Activated naive CD4-positive, alpha-beta T cell (primary cell): ENCODE measurements around the gene GPD1L.
"Not testable (repeated sequence)": the region's sequence is repeated elsewhere in the genome, so short reads cannot be mapped to it uniquely, and the experiment has no call there.

Source experiments
- DNase-seq, 4 experiments: peaks; one replicate each; lab custom pipeline; 2025; lab: John Stamatoyannopoulos, UW

The GPD1L gene

DNA sequence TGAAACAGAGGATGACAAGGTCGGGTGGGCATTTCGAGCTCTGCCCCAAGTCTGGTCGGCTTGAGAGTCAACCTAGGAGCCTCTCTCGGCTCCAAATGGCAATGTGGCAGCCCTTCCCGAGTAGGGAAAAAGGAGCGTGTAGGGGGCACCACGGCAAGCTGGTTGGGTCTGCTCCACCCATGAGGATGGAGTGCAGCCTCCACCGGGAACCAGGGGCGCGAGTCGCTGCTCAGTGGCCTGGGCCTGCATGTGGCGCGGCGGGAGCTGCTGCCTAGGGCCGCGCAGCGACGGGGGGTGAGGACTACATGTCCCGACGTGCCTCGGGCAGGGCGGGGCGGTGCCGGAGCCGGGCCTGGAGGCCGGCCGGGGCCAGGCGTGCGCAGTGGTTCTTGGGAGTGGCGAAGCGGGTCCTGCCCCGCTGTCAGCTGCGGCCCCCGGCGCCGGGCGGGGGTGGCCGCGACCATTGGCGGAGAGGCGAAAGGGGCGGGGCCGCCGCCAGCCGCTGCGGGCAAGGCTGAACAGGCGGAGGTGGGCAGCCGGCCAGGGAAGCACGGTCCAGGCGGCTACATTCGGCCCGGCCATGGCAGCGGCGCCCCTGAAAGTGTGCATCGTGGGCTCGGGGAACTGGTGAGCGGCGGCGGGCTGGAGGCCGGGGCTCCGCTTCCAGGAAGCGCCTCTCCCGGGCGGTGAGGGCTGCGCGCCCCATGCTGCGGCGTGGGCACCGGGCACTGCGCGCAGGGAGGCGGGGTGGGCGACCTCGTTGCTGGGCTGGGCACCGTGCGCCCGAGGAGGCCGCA, at the start of gene GPD1L:
Gene GPD1L (plus strand): TSS at position 489 of the 797 bp plus-strand sequence. CDS start 92 bp downstream, at position 581.
- peak; percentile 73 to 86 (median 81) for DNase-seq

DNA sequence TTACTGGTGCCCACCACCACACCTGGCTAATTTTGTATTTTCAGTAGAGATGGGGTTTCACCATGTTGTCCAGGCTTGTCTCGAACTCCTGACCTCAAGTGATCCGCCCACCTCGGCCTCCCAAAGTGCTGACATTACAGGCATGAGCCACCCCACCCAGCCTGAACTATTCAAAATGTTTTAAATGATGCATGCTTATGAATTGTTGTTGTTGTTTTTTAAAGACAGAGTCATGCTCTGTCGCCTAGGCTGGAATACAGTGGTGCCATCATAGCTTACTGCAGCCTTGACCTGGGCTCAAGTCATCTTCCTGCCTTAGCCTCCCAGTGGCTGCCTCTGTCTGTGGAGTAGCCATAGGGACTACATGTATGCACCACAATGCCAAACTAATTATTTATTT, 48.0 kb upstream of the GPD1L start:
- not testable (repeated sequence) for DNase-seq

DNA sequence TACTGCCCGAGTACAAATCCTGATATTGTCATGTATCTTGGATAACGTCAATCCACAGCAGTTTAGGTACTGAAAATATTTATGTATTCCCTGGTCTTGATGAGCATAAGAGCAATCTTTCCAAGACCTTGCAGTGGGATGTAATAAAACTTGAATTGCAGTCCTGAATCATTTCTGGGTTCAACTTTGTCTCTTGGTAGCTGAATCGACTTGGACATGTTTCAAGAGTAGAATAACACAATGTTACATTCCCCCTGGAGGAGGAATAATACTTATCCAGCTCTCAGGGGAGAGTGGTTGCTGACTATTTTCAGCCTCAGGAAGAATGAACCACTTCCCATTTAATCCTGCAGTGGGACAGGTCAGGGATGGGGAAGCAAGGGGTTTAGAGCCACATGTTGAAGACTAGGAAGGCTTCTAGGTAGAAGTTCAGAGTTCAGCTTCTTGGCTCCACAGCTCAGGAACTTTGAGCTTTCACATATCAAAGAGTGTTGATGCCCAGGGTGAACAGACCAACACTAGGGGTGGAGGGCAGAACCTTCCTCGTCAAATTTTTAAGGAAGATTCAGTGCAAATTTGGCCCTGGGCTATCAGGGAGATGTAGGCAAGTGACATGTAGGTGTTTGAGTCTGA, 43.4 kb upstream of the GPD1L start:
- no peak for DNase-seq

DNA sequence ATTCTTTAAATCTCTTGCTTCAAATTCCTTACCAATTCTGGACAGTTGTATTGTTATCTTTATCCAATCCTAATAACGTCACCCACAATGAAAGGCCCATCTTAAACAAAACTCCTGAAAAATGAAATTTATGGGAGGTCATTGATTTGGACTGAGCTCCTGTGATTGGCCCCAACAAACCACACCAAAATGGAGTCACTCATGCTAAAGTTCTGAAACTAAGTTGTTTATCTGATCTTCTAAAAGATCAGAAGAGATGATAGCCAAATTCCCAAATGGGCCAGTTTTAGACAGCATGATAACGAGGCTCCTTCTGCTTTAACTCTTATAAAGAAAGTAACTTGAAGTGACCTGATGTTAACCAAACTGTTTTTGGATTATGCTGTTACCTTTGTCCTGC, 39.7 kb upstream of the GPD1L start:
- no peak for DNase-seq

DNA sequence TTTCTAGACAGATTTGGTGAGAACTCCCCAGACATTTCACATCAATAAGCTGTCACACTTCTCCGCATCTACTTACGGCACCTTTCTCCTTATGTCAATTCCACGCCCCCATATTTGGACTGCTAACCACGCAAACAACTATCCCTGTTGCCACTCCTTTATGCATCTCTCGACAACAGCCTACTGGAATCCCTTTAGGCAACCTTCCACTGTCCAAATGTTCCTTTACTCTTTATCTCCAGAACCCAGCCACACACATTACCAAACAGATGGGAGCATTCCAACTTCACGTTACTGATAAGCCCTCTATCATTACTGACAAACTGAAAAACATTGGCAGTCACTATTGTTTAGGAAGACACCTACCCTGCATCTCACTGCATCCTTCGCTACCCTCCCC, 32.2 kb upstream of the GPD1L start:
- not testable (repeated sequence) for DNase-seq

DNA sequence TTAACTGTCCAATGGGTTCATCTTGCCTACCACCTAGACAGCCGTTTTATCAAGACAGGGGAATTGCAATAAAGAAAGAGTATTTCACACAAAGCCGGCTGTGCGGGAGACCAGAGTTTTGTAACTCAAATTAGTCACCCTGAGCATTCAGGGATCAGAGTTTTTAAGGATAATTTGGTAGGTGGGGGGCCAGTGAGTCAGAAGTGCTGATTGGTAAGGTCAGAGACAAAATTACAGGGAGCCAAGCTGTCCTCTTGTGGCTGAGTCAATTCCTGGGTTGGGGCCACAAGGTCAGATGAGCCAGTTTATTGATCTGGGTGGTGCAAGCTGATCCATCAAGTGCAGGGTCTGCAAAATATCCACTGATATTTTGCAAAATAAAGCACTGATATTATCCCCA, 29.9 kb upstream of the GPD1L start:
- no peak for DNase-seq

DNA sequence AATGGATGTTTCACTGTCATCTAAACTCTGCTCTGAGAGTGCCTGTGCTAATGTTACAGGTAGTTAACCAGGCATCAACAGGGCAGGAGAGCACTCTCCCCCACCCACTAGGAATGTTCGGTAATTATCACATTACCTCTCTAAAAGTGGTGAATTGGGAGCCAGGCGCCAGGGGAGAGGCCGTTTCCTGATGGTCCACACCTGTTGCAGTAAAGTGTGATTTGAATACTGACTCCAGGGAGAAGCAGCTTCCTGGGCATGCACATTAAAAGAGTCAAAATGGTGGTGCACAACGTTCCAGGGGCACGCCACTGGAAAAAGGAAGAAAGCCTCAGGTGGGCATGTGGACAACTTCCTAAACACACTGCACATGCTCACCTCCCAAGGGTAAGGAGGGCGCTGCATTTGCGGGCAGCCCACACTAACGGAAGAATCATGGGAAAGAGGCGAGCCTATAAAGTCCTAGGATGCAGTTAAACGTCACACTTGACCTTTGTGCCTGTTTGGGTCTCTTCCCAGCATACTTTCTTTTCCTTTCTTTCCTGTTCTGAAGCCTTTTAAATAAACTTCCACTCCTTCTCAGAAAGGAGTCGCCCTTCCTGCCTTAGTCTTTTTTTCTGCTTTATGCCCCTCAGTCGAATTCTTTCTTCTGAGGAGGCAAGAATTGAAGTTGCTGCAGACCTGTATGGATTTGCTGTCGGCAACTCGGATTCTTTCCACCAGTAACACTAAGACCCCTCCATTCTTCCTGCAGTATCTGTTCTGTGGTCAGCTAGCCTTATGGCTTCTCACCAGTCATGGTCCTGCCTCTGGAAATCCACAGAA, 28.9 kb upstream of the GPD1L start:
- no peak for DNase-seq

DNA sequence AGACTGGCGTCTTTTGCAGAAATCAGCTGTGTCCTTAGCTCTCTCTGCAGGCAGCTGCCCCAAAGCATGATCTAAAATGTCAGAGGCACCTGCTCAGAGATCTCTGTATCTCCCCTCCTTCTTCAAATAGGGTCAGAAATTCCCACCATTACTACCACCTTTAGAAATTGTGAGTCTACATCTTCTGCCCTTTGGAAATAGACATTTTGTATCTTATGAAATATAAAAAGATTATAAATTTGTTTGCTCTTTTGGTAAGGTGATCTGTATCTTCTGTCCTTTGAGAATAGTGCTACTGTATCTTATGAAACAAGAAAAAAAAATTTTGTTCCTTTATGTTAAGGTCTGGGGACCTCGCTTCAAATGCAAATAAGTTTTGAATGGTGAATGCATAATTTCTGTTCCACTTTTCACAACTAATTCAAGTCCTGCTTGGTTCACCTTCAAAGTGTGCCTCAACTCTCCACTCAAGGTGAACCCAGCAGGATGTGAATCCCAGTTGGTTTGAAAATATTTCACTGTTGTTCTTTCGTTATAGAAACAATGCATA, 28.3 kb upstream of the GPD1L start:
- no peak for DNase-seq

DNA sequence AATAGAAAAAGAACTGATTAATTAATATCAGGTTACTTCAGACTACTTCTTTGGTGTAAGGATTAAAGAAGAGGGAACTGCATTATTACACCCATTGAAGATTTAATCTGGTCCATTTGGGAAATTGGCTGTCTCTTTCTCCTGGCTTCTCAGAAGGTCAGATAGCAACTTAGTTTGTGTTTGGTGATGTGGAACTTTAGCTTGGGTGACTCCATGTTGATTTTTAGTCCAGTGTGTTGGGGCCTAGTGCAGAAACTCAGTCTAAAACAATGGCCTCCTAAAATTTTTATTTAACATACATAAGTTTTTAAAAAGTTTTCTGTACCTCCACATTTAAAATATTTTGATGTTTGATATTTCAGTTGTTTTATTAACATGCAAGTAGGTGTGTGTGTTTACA, 27.6 kb upstream of the GPD1L start:
- DNase-seq, result no peak

DNA sequence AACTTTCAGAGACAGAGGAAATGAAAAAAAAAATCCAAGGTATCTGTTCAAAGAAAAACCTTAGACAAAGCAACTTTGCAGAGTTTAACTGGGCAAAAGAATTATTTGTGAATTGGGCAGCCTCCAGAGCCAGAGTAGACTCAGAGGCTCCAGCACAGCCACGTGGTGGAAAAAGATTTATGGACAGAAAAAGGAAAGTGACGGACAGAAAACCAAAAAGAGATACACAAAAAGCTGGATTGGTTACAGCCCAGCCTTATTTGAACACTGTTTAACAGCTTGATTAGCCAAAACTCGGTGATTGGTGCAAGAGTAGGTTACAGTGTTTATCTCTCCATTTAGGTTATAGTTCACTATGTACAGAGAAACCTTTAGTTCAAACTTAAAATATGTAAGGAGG, 23.7 kb upstream of the GPD1L start:
- DNase-seq, result no peak

DNA sequence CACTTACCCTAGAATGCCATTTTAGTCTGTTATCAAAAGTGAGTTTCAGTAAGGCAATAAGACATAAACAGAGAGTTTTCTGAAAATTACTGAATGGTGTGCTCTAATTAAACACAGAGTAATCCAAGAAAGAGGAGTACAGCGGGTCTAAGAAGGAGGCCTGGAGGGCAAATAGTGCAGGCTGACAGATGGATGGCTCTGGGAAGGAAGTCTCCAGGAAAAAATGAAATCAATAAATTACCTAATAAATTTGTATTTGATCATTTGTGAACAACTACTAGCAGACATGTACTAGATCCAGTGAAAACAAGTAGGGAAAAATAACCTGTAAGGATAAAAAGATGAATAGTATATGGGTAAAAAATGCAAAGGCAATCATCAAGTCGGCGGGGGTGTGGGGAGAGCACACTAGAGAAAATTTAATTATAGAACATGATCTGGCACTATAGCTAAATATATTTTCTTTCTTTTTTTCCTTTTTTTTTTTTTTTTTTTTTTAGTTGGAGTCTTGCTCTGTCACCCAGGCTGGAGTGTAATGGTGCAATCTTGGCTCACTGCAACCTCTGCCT, 22.6 kb upstream of the GPD1L start:
- DNase-seq, result no peak

DNA sequence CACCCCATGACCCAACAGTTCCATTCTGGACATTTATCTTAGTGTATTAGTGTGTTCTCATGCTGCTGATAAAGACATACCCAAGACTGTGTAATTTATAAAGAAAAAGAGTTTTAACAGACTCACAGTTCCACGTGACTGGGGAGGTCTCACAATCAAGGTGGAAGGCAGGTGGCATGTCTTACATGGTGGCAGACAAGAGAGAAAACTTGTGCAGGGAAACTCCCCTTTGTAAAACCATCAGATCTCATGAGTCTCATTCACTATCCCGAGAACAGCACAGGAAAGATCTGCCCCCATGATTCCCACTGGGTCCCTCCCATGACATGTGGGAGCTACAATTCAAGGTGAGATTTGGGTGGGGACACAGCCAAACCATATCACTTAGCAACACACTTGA, 21.6 kb upstream of the GPD1L start:
- DNase-seq, result no peak

DNA sequence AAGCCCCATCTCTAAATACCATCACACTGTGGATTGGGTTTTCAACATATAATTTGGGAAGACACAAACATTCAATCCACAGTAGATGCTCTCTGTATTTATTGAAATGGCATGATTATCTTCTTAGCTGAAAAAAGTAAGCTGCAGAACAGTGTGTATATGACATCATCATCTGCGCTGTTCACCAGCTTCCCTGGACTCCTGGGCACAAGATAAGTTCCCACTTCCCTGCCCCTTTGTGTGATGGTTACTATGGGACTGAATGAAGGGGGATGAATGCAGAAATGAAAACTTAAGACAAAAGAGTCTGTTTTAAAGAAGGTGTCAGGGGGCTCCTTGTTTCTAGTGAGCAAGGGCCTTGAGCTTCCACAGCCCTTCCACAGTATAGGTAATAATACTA, 20.0 kb upstream of the GPD1L start:
- DNase-seq, result no peak

DNA sequence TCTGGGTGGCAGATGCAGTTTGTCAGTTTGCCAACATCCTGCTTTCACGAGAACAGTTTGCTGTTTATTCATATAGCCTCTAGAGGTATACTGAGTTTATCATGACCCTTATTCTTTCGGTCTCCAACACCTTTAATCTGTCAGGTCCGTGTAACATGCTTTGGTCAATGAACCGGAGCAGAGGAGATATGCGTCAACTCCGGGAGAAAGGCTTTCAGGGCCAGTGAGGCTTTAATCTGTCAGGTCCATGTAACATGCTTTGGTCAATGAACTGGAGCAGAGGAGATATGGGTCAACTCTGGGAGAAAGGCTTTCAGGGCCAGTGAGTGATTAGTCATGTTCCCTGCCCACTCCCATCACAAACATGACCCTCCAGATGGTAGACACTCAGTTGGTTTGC, 16.9 kb upstream of the GPD1L start:
- no peak for DNase-seq

DNA sequence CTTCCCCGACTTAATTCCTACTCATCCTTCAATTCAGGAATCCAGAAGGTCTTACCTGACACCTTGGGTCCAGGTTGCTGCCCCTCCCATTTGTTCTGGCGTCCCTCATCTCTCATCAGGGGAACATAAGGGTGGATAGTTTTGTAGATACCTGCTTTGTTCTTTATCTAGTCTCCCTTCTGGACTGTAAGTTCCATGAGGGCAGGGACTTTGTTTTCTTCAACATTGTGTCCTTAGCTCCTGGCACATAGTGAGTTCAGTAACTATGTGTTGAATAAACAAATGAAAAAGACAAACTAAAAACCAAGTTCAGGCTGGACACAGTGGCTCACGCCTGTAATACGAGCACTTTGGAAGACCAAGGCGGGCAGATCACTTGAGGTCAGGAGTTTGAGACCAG, 13.2 kb upstream of the GPD1L start:
- DNase-seq, result no peak

DNA sequence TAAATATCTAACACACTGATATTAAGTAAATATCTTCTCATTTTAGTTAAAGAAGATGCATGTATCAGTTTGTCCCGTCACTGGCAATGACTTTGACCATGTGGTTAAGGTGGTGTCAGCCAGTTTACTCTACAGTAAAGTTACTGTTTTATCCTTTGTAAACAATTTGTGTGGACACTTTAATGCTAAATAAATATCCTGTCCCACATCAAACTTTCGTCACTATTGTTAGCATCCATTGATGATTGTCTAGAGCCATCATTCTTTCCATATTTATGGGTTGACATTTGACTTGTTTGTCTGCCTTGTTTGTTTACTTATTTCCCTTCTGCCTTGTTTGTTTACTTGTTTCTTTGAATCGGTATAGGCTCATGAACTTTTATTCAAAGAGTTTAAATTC, 11.0 kb upstream of the GPD1L start:
- no peak for DNase-seq

DNA sequence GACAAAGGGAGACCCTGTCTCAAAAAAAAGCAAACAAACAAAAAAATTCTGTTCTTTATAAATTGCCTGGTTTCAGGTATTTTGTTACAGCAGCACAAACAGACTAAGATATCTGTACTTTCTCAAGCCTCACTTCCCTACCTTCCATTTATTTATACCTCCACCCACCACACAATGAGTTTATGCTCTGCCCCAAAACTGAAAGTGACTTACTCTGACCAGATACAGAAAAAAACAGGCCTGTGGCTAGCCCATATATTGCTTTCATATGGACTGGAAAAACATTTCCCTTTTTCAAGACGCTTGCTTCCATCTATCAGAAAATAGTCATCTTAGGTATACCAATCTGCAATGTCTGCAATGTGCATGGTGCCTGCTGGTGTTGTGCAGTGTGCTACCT, 8.7 kb upstream of the GPD1L start:
- no peak for DNase-seq

DNA sequence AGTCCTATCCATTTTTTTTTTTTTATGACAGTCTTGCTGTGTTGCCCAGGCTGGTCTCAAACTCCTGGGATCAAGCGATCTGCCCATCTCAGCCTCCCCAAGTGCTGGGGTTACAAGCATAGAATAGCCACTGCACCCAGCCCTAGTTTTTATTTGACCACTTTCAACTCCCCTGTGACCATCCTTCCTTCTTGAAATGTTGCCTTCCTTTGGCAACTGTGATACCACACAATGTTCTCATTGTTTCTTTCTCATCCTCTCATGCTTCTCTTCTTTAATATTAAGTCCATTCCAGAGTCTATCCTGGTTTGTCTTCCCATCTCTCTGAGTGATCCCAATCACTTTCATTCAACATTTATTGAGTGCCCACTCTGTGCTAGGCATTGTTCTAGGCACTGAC, 7.9 kb upstream of the GPD1L start:
- no peak for DNase-seq

DNA sequence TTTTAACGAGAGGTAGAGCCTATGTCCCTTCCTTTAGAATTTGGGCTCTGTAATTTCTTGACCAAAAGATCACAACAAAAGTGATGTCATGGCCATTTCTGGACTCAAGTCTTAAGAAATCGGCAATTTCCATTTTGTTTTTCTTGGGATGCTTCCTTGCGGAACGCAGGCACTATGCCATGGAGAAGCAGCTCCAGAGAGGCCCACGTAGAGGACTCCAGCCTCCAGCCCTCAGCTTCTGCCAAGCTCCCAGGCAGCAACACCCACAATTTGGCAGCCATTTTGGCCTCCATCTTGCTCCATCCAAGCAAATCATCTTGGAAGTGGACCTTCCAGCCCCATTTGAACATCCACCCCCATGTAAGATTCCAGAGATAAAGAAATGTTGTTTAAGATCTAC, 6.0 kb upstream of the GPD1L start:
- no peak for DNase-seq

DNA sequence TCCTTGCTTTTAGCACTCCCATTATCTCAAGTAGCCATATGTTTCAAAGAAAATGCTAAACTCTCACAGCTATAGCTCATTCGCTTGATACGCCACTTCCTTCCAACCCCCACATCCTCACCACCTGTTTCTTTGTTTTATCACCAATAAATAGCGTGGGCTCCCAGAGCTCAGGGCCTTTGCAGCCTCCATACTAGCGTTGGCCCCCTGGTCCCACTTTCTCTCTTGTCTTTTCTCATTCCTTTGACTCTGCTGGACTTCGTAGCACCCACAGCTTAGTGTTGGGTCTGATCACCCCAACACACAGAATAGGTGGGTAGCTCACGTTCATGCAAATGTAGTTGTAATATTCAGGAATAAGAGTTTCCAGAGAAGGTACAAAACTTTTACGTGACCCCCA, 4.1 kb upstream of the GPD1L start:
- no peak for DNase-seq

DNA sequence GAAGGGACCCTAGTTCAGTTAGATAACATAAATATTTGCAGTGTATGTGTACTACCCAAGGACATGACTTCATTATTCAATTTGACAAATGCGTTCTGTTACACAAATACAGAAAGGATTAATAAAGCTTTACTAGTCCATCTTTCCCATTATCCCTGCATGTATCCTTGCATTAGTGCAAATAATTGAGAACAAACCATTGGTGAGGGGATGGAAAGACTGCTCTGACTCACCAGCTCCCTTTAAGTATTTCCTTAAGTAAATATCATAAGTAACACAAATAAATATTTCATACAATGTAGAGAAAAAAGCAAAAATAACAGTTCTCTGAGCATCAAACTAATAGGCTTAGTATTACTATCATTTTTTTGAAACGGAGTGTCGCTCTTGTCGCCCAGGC, 1.9 kb upstream of the GPD1L start:
- DNase-seq, result no peak
